Activated T-helper 9 cell treated with anti-CD3 and anti-CD28 coated beads, Interleukin-2, amount 50 U/mL, for 16 hours (primary cell): ENCODE results near the gene ATF7.
"Not testable (repeated sequence)": the region's sequence is repeated elsewhere in the genome, so short reads cannot be mapped to it uniquely, and the experiment has no call there.

Source experiments
- DNase-seq: peaks from one replicate; pipeline ENCODE4 v3.0.0-alpha.2; 2020; ENCODE audit warnings: low read depth

The ATF7 gene

GRCh38 chr12:53481458-53481857 lies 144.7 kb downstream of the ATF7 start:
- DNase-seq, result not testable (repeated sequence)

- no peak for DNase-seq
These were observed 145.4 kb downstream of the ATF7 start for GRCh38 chr12:53480491-53481442.

- DNase-seq, result no peak
These were observed 146.9 kb downstream of the ATF7 start for GRCh38 chr12:53479331-53479730.

- no peak for DNase-seq
These were observed 147.3 kb downstream of the ATF7 start for GRCh38 chr12:53478865-53479264.

GRCh38 chr12:53476769-53477209 lies 149.4 kb downstream of the ATF7 start:
- DNase-seq, result no peak

- DNase-seq, result no peak
These were observed 151.4 kb downstream of the ATF7 start for GRCh38 chr12:53474819-53475218.

GRCh38 chr12:53474077-53474476 lies 152.1 kb downstream of the ATF7 start:
- DNase-seq, result no peak

- no peak for DNase-seq
These were observed 154.1 kb downstream of the ATF7 start for GRCh38 chr12:53472056-53472582.

GRCh38 chr12:53468282-53468681 lies 157.9 kb downstream of the ATF7 start:
- no peak for DNase-seq

GRCh38 chr12:53467880-53468279 lies 158.3 kb downstream of the ATF7 start:
- no peak for DNase-seq

GRCh38 chr12:53467082-53467481 lies 159.1 kb downstream of the ATF7 start:
- no peak for DNase-seq

- DNase-seq, result no peak
These were observed 159.5 kb downstream of the ATF7 start for GRCh38 chr12:53466640-53467039.

- DNase-seq, result no peak
These were observed 160.5 kb downstream of the ATF7 start for GRCh38 chr12:53465679-53466078.

GRCh38 chr12:53464685-53465418 lies 161.3 kb downstream of the ATF7 start:
- DNase-seq, result no peak

GRCh38 chr12:53463802-53464560 lies 162.2 kb downstream of the ATF7 start:
- no peak for DNase-seq

GRCh38 chr12:53462935-53463334 lies 163.2 kb downstream of the ATF7 start:
- DNase-seq, result no peak

- no peak for DNase-seq
These were observed 164.6 kb downstream of the ATF7 start for GRCh38 chr12:53461591-53461990.

- no peak for DNase-seq
These were observed 165.1 kb downstream of the ATF7 start for GRCh38 chr12:53461059-53461458.

- no peak for DNase-seq
These were observed 167.1 kb downstream of the ATF7 start for GRCh38 chr12:53459097-53459496.
